ENCODE data around the gene MMP21. TPM values are rescaled to one million over a fixed set of nuclear protein-coding genes. Genes with fewer than 3 reads are reported as not detected.

Gene MMP21
- polyA plus RNA-seq, 2 of the 4 experiments (the other 2 are of a cell fraction) = 0.04 TPM; not detected in 1

GRCh38 chr10:125719173-125720001, 56.2 kb downstream of the MMP21 start, which contains the start of gene EDRF1 (continued):
- TF ChIP-seq CHD2 (IDR thresholded peaks at IDR 0.05; ENCODE audit: low read length, partially characterized antibody) (peak; percentile 92), POLR2AphosphoS2 (conservative IDR thresholded peaks at IDR 0.05; ENCODE audit: low read length) (no peak), POLR2A (IDR thresholded peaks at IDR 0.05; ENCODE audit: low read length) (peak; percentile 96), ZNF302 (CRISPR knock-in tag; IDR thresholded peaks at IDR 0.05) (no peak), TFCP2L1 (CRISPR knock-in tag; IDR thresholded peaks at IDR 0.05) (peak; percentile 64; the same call in 1 of the 2 replicates), KDM1A (IDR thresholded peaks at IDR 0.05; ENCODE audit: low read depth) (no peak), SMC3 (IDR thresholded peaks at IDR 0.05) (no peak), ZSCAN20 (CRISPR knock-in tag; IDR thresholded peaks at IDR 0.05) (no peak), CEBPB (IDR thresholded peaks at IDR 0.05) (no peak), GATA3 (IDR thresholded peaks at IDR 0.05; ENCODE audit: borderline replicate concordance) (peak; percentile 56; the same call in 1 of the 2 replicates), PHF8 (IDR thresholded peaks at IDR 0.05; ENCODE audit: borderline replicate concordance, low read depth) (peak; percentile 93; the same call in 1 of the 2 replicates), BCL3 (IDR thresholded peaks at IDR 0.05) (peak; percentile 75; the same call in 1 of the 3 replicates), RNF2 (IDR thresholded peaks at IDR 0.05; ENCODE audit: borderline replicate concordance, low read depth) (no peak; the same call in 1 of the 2 replicates), NFE2L2 (conservative IDR thresholded peaks at IDR 0.05; ENCODE audit: low read length) (no peak), CHD4 (IDR thresholded peaks at IDR 0.05; ENCODE audit: borderline replicate concordance) (no peak), KDM5A (IDR thresholded peaks at IDR 0.05) (peak; percentile 54), HEYL (CRISPR knock-in tag; IDR thresholded peaks at IDR 0.05) (no peak), ATOH8 (CRISPR knock-in tag; IDR thresholded peaks at IDR 0.05; ENCODE audit: low read depth) (peak; percentile 58; the same call in 1 of the 2 replicates), JUN (IDR thresholded peaks at IDR 0.05) (peak; percentile 51 to 80; a peak in 4 of 5 replicates), FOSL2 (IDR thresholded peaks at IDR 0.05) (no peak), FOSL2 (CRISPR knock-in tag; IDR thresholded peaks at IDR 0.05) (no peak), MYC (IDR thresholded peaks at IDR 0.05; ENCODE audit: borderline replicate concordance, low read length) (no peak; the same call in 1 of the 2 replicates), MAZ (IDR thresholded peaks at IDR 0.05; ENCODE audit: borderline replicate concordance, low read depth, low read length) (no peak)
- TF ChIP-seq, protein P1, sequence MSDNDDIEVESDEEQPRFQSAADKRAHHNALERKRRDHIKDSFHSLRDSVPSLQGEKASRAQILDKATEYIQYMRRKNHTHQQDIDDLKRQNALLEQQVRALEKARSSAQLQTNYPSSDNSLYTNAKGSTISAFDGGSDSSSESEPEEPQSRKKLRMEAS (IDR thresholded peaks at IDR 0.05) = peak; percentile 96

Small RNA genes within 50 kb of the gene (small RNA-seq; reads per million reads assigned to genes)
- gene MIR4484 = 0.16 to 8.2 (median 1.9) reads per million in 6 experiments

Other genes with a start within 250 kb of the MMP21 start
- not detected in 2 replicates for gene TEX36, start 92.7 kb downstream of the MMP21 start, polyA plus RNA-seq (2011; rRNA removed)
- gene TEX36, start 92.7 kb downstream of the MMP21 start, polyA plus RNA-seq (2017; fragmentation: RNase III; extraction: RNeasy Plus Mini Kit Qiagen cat#74134 plus additional on column Dnase treatment) = not detected in 3 replicates
- 31.1 and 37.9 TPM in 2 replicates for gene EDRF1, start 56.1 kb downstream of the MMP21 start, polyA plus RNA-seq (2011; rRNA removed)
- gene EDRF1, start 56.1 kb downstream of the MMP21 start, polyA plus RNA-seq (2017; fragmentation: RNase III; extraction: RNeasy Plus Mini Kit Qiagen cat#74134 plus additional on column Dnase treatment) = 19.7 to 21.1 TPM (median 20.0 TPM) in 3 replicates
- gene UROS, start 47.4 kb upstream of the MMP21 start, polyA plus RNA-seq (2011; rRNA removed) = 53.6 and 71.1 TPM in 2 replicates
- gene UROS, start 47.4 kb upstream of the MMP21 start, polyA plus RNA-seq (2017; fragmentation: RNase III; extraction: RNeasy Plus Mini Kit Qiagen cat#74134 plus additional on column Dnase treatment) = 50.2 to 52.9 TPM (median 51.1 TPM) in 3 replicates
- gene BCCIP, start 47.7 kb upstream of the MMP21 start, polyA plus RNA-seq (2011; rRNA removed) = 74.0 and 130 TPM in 2 replicates
- 140 to 170 TPM (median 142 TPM) in 3 replicates for gene BCCIP, start 47.7 kb upstream of the MMP21 start, polyA plus RNA-seq (2017; fragmentation: RNase III; extraction: RNeasy Plus Mini Kit Qiagen cat#74134 plus additional on column Dnase treatment)
- 59.2 and 61.8 TPM in 2 replicates for gene DHX32, start 105.5 kb upstream of the MMP21 start, polyA plus RNA-seq (2011; rRNA removed)
- 28.2 to 40.5 TPM (median 37.4 TPM) in 3 replicates for gene DHX32, start 105.5 kb upstream of the MMP21 start, polyA plus RNA-seq (2017; fragmentation: RNase III; extraction: RNeasy Plus Mini Kit Qiagen cat#74134 plus additional on column Dnase treatment)
- 4.3 and 5.3 TPM in 2 replicates for gene FANK1, start 120.7 kb upstream of the MMP21 start, polyA plus RNA-seq (2011; rRNA removed)
- gene FANK1, start 120.7 kb upstream of the MMP21 start, polyA plus RNA-seq (2017; fragmentation: RNase III; extraction: RNeasy Plus Mini Kit Qiagen cat#74134 plus additional on column Dnase treatment) = 3.4 to 5.6 TPM (median 4.1 TPM) in 3 replicates